GM10847 (cell line): ENCODE results near the gene HEPACAM.
A peak's percentile ranks its signal among the peaks of the same experiment; 100 is the strongest.

Experiments
- POLR2A ChIP-seq: IDR thresholded peaks from 2 replicates; pipeline ENCODE4 v1.6.1; 2011; ENCODE audit not compliant: insufficient read length; ENCODE audit errors: extremely low read depth

Gene HEPACAM

DNA sequence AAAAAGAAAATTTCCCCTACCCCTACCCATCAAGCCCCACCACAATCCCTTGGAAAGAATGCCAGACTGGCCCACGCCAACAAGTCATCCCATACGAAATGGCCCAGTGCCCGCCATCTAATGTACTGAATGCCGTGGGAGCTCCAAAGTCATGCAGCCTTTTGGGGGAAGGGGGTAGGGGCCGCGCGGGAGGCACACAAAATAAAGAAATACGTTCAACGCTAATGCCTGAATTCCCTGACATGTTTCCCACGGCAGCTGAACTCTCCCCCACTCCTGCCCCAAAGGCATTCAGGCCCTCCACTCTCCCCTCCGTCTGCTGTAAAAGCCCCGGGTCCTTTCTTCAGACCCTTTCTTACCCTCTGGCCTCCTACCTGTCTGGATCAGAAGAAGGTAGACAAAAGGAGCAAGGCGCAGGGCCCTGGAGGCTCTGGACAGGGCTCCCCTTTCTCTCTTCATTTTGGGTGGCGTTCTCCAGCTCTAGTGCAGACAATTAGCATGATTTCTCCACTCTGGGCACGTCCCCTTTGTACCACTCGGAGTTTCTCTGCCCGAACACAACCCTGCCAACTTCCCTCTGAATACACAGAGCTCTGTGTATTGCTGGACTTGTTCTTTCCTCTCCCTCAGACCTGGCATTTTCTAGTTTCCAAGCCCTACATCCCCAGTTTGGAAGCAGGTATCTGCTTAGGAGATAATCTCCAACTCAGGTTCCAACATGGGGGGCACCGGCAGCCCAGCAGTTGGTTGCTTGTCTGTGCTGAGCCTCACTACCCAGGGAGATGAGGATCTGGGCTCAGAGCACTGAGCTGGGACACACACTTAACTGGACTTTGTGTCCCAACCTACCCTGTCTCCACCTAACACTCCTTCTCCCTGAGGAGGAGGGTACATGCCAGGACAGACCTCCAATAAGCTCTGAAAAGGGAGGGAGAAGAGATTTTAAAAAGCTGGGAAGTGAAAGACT, at the start of gene HEPACAM:
Gene HEPACAM, minus strand, starts transcription at position 500 of the 967 bp plus-strand sequence. Its CDS starts 41 bp downstream, at position 459.
- TF ChIP-seq POLR2A: no peak

GRCh38 chr11:124984512-124984854, 48.6 kb upstream of the HEPACAM start:
- TF ChIP-seq POLR2A: no peak

DNA sequence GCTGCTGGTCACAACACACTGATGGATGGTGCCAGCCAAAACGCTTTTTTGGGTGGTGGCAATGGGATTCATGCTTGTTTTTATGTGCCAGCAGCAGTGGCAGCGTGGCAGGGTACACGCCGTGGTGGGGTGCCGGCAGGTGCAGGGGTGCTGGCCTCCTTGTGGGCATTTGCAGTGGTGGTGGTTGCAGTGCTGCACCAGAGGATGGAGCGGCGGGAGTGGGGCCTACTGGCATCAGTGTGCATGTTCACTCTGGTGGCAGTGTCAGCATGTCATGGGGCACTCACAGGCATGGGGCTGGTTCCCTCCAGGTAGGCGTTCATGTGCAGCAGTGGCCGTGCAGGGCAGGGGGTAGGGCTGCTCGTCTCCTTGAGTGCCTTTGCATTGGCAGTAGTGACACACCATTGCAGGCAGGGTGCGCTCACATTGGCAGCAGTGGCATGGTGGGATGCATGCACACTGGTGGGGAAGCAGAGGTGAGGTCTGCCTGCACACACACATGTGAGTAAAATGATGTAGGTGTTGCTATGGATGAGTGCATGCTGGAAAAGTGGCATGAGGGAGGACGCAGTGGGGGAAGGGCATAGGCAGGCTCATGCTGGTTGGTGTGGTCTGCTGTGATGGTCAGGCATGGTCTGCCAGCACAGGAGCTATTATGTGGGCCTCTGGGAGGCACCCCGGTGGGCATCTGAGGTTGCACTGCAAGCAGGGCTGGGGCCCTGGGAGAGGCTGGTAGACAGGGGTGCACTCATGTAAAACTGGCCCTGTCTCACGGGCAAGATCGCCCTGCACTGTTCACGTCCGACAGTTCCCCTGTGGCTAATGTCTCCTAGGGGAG, 48.0 kb upstream of the HEPACAM start:
- TF ChIP-seq POLR2A: no peak

- TF ChIP-seq POLR2A: no peak
Measured at GRCh38 chr11:124982043-124982442, 46.2 kb upstream of the HEPACAM start.

- no peak for TF ChIP-seq POLR2A
Measured at GRCh38 chr11:124978316-124978715, 42.5 kb upstream of the HEPACAM start.

DNA sequence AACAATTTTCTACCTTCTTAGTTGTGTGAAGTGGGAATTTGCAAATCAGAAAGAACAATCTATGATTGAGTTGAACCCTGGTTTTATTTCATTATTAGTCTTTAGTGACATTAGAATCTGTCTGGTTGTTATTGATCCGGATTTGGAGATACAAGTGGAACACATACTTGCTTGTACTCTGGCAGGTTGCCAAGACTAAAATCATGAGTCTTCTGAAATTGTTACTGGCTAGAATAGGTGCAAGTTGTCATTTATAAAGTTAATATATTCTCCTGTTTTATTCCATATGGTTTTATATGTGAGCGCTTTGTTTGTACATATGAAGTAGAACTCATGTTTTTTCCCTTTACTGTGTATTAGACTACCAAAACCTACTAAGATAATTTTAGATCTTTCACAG, 41.2 kb upstream of the HEPACAM start:
- TF ChIP-seq POLR2A: no peak

DNA sequence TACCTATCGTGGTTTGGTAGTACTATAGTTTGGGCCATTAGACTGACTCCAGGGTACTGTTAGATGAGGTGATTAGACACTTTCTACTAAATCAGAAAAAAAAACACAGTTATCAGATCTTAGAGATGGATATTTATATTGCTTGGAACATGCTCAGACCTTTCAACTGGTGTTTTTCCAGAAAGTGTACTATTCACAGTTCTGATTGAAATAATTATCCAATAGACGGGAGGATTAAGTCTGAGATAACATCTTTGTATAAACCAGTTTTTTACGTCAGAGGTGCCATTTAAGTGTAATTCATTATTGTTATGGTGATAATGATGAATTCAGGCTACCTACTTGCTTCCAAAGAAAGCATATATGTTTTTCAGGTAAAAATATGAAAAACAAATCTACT, 40.7 kb upstream of the HEPACAM start:
- TF ChIP-seq POLR2A: no peak

GRCh38 chr11:124971810-124972209, 36.0 kb upstream of the HEPACAM start:
- no peak for TF ChIP-seq POLR2A

- no peak for TF ChIP-seq POLR2A
Measured at GRCh38 chr11:124970925-124971324, 35.1 kb upstream of the HEPACAM start.

GRCh38 chr11:124961972-124962609, 26.2 kb upstream of the HEPACAM start:
- TF ChIP-seq POLR2A: no peak

GRCh38 chr11:124955035-124955434, 19.2 kb upstream of the HEPACAM start:
- TF ChIP-seq POLR2A: no peak

DNA sequence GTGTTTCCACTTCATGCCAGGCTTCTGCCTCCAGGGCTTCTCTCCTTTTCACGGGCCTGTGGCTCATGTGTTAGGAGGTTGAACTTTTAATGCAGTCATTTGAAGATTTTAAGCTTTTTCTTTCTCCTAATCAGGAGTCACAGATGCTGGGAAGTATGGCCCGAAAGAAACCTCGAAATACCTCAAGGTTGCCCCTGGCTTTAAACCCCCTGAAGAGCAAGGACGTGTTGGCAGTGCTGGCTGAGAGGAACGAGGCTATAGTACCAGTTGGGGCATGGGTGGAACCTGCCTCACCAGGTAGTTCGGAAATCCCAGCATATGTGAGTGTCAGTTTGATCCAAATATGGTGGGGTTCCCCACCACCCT, 18.7 kb upstream of the HEPACAM start:
- no peak for TF ChIP-seq POLR2A

DNA sequence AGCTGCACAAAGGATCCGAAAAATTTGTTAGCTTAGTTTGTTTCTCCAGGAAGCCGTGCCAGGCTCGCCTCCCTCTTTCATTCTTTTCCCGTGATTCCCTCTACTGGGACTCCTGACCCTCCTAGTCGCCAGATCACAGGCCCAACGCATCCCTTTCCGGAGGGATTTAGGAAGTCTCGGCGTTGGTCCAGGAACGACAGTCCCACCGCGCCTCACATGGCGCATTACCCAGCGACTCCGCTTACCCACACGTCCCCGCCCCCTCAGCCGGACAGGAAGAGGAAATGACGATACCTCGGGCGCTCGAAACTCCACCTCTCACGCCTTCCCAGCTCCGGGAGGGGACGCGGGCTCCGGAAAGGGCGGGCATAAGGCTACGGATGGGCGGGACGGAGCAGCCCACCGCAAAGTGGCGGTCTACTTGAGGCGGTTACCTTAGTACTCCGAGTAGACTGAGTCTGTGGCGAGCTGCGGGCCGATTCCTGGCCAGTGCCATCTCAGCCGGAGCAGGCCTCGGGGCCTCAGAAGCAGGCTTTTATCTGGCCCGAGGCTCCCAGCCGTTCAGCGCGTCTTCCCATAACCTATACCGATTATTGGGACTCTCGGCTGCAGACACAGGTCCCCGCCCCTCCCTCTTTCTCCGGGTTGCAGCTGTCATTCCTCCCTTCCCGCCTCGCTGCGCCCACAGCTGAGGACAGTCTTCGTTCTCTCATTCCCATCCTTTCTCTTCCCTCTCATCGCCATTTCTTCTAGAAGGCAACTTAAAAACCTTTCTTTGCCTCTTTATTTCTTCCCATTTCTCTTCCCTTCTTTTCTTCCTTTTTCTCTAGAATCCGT, 18.1 kb upstream of the HEPACAM start, which contains the start of gene CCDC15:
Gene CCDC15, plus strand, starts transcription at position 450 of the 837 bp plus-strand sequence. CDS start 531 bp downstream, outside the sequence.
- peak; percentile 92 for TF ChIP-seq POLR2A

GRCh38 chr11:124951341-124951740, 15.5 kb upstream of the HEPACAM start:
- TF ChIP-seq POLR2A: no peak
